Measurements from ENCODE around the gene FAM217A.
A peak's percentile ranks its signal among the peaks of the same experiment; 100 is the strongest.

The FAM217A gene

DNA sequence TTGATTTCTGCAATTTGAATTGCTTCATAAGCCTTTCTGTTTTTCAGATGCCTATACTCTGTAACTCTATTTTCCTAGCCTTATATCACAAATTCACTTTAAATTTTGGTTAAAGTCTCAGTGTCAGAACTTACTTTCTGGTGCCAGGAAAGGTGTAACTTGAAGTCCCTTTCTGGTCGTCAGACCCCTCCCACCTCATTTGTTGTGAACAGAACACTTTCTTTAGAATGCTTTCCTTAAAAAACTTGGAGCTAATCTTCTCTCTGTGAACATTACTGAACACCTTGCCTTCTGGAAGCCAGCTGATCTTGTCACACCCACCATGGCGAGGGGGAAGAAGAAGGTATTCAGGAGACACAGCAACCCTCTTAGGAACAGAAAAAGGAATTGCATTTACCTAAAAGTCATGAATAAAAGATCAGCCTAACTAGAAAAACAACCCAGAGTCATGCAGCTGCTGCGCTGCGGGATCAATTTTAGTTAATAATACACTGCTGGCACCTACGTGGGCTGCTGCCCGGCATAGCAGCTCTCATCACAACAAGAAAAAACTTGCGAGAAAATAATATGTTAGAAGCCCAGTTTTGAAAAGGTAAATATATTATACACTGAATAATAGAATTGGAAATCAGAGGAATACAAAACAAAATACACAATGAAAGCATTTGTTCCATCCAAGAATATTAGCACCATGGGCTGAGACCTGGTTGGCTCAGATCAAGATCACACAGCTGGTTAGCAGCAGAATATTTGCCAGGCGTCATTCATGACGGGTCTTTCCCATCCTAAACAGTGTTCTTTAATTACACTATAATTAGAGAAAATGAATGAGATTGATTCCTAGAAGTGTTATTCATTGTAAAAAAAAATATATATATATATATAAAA, 5.8 kb upstream of the FAM217A start:
- DNase-seq, result no peak

DNA sequence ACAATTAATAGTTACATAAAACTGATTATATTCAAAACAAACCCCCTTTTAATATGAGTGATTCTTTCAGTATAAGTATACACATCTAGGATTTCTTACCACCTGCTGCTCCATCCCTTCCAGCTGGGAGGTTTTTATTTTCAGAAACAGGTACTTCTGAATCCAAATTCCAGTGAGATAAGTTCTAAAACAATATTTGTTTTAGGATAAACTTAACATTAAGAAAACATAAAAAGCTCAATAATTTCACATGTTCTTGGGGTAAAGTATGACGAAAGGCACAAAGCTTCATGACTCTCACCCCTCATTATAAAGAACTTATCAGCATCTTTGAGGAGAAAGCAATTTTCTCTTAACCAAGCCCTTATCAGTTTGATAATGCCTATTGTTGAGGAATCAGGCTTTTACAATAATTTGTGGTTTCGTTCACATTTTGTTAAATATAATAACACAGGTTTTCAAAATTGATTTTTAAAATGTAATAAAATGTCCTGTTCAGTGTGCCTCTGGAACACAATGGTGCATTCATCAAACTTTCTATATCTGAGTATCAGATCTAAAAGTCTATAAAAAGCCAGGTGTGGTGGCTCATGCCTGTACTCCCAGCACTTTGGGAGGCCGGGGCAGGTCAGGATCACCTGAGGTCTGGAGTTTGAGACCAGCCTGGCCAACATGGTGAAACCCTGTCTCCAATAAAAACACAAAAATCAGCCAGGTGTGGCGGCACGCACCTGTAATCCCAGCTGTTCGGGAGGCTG, 4.3 kb downstream of the FAM217A start:
- DNase-seq, result no peak

DNA sequence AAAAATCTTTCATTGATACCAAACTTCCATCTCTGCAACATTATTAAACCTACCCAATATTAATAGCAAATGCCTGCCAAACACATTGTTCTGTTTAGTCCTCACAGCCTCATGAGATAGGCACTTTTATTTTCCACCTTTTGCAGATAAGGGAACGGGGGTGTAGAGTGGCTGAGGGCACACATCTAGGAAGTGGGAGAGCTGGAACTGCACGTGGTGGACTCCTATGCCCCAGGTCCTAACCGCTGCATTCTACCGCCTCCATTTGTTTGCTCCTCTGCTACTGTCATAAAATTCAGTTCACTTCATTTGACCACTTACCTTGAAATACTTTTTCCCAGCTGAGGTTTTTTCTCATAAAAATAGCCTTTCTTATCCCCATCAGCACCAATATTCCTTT, 7.6 kb downstream of the FAM217A start:
- DNase-seq, result no peak

DNA sequence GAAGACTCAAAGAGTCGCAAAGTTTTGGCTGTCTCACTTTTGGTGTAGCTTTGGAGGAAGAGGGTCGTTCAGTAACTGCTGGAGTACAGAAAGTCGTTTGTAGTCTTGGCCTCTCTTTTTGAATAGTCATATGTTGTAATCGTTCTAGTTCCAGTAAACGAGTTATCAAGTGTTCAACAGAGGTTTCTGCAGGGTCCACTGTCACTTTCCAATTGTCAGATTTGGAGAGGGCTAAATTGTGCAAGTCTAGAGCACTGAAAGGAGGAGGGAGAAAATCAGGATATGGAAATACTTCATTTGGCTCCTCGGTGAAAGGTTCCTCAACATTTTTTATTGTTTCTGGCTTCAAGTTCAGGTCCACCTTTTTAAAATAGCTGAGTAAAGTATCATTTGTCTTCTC, 9.7 kb downstream of the FAM217A start:
- DNase-seq, result no peak

DNA sequence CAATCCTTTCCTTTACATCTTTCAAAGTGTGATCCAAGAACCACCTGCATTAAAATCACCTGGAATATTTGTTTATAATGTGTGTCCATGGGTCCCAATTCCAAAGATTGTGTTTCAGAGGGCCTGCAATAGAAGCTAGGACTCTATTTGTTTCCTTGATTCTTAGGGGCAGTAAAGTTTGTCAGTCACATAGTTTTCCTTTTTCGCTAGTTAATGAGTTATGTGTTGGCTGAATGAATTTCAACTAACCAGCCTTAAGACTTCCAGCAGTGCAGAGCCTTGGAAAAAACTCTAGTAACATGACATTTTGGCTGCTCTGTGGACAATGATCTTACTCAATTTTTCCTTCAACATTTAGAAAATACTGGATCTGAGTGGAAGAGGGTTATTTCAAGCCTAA, 11.3 kb downstream of the FAM217A start:
- no peak for DNase-seq

DNA sequence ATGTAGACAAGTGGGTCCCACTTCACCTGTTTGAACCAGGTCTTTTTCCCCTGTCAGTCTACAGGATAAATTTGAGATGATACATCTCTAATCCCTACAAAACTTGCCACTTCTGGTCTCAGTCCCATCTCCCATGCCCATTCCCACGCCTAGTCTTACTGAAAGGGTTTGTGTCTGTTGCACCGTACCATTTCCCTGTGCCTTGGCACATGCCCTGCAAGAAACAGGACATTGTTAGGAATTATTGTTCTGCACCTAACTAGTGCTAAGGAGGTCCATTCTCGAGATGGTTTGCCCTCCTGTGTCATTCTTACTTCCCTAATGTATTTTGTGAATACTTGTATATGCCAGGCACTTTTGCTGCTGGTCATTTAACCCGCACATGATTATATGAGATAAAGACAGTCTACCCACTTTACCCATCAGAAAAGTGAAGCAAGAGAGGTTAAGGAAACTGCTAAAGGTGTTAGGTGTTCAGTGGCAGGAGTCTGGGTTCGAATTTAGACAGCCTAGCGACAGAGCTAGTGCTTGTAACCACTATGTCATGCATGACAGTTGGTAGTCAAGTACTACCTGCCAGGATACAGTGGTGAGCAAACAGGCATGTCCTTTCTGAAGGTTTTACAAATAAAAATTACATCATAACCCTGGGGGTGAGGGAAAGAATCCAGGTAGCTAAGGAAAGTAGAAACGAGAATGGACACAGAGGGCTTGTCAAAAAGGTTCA, 12.7 kb downstream of the FAM217A start:
- no peak for DNase-seq

DNA sequence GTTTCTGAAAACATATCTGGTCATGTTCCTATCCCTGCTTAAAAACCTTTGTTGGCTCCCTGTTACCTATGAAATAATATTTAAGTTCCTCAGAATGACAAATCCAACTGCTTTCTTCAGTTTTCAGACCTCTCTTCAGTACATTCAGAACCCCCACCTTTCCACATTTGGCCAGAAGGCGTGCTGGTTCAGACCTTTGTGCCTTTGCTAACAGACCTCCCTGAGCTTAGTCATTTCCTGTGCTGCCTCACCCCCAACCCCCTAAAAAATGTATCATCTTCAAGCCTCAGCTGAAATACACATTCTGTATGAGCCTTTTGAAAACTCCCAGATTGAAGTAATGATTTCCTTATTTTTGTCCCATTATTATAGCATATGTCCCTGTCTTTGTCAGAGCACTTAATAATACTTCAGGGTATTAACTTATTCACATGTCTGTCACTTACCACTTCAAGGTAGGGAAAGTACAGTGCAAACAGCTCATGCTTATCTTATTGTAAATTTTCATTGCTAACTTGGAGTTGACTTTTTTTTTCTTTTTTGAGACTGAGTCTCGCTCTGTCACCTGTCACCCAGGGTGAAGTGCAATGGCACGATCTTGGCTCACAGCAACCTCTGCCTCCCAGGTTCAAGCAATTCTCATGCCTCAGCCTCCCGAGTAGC, 19.7 kb downstream of the FAM217A start:
- DNase-seq, result peak; percentile 60

DNA sequence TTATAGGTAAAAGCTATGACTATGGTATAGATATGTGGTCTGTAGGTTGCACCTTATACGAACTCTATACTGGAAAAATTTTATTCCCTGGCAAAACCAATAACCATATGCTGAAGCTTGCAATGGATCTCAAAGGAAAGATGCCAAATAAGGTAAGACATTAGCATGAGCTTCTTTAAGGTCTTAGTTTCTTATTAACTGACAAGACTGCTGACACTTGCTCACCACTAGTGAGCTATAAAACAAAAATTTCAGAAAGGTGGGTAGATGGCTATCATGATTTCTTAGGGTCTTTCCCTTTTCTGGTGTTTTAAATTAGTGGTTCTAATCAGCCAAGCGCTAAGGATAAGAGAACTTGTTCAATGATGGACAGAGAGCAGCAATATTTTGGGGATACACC, 21.9 kb downstream of the FAM217A start:
- DNase-seq, result no peak

DNA sequence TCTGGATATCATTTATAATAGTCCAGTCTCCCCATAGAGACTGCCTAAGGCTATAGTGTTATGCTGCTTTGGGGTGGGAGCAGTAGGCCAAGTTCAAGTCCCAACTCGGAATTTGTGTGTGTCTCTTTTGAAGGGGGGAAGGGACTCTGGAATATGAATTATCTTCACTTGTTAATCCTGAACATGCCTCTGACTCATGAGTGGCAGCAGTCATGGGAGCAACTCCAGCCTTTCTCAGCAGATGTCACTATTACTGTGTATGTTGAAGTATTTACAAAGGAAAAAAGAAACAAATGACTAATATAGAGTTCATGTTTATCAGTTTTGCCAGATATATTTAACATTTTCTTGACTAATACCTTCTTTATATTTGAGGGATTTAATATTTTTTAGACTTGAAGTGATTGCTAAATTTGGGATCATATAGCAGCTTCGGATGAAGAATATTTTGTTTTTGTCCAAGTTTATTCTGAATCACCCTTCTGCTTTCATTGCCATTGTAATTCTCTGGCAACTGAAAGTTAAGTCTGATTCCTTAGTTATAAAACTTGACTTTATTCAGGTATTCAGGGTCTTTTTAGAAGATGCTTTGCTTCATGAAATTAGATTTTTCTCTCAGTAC, 23.4 kb downstream of the FAM217A start:
- no peak for DNase-seq

DNA sequence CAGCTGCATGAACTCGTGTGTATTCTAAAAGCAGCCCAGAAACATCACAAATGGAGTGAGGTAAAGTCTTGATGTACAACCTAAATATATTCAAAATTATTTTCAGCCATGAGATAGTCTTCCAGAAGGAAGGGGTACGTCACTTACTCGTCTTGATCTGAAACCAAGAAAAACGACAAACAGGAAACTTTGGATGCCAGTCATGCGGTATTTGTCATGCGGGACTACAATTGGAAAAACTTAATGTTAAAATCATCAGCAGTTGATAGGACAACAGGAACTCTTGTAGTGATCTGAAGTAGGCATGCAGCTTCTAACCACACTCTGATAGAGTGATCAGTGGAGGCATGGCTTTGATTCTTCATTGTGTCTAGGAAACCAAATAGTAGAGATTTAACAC, 29.7 kb downstream of the FAM217A start:
- DNase-seq, result no peak

DNA sequence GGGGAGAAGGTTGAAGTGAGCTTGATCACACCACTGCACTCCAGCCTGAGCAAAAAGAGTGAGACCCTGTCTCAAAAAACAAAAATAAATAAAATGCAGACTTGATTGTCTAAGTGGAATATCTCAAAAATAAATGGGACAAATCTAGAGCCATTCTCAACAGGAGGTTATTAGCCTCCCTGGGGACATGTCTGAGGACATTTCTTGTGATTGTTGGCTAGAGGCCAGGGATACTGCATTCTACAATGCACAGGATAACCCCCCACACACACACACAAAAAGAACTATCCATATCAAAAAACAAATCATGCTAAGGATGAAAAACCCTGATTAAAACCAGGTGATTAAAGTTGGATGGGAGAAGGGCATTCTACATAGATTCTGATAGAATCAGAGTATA, 37.5 kb downstream of the FAM217A start:
- no peak for DNase-seq

DNA sequence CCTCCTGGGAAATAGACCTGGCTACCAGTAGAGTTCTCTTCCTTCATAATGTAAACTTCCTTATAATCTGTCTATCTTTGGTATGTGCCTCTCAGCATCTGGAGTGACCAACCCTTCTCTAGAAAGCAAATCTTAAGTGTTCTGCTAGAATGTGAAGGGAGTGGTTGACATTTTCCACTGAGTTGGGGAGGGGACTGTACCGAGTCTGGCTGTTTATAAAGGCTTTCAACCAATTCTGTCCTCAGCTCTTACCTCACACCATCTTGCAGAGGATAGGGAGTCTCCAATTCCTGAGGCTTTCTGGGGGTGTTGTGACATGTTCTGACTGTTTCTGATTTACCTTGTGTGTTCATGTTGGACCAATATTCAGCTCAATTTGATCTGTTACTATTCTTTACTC, 39.6 kb downstream of the FAM217A start:
- DNase-seq, result no peak

DNA sequence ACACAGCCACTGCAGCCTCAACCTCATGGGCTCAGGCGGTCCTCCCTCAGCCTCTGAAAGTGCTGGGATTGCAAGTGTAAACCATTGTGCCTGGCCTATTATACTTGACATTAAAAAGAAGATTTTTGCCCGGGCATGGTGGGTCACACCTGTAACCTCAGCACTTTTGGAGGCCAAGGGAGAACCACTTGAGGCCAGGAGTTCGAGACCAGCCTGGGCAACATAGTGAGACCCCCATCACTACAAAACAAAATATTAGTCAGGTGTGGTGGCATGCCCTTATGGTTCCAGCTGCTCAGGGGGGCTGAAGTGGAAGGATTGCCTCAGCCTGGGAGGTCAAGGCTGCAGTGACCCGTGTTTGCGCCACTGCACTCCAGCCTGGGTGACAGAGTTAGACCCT, 42.4 kb downstream of the FAM217A start:
- DNase-seq, result no peak

DNA sequence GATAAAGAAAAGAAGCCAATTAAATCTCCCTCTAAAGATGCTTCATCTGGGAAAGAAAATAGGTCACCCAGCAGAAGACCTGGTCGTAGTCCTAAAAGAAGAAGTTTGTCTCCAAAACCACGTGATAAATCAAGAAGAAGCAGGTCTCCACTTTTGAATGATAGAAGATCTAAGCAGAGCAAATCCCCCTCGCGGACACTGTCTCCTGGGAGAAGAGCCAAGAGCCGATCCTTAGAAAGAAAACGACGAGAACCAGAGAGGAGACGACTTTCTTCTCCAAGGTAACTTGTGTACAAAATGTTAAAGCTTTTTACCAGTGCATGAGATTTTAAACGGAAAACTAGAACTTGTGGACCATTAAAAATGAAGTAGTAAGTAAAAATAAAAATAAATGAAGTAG, 46.5 kb downstream of the FAM217A start:
- no peak for DNase-seq

DNA sequence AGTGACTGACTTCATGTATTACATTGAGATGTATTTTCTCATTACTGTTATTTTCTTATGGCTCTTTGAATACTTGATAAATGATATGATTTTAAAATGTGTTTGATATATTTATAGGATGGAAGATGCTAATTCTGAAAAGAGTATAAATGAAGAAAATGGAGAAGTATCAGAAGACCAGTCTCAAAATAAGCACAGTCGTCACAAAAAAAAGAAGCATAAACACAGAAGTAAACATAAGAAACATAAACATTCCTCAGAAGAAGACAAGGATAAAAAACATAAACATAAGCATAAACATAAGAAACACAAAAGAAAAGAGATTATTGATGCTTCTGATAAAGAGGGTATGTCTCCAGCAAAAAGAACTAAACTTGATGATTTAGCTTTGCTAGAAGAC, 47.5 kb downstream of the FAM217A start:
- DNase-seq, result no peak

DNA sequence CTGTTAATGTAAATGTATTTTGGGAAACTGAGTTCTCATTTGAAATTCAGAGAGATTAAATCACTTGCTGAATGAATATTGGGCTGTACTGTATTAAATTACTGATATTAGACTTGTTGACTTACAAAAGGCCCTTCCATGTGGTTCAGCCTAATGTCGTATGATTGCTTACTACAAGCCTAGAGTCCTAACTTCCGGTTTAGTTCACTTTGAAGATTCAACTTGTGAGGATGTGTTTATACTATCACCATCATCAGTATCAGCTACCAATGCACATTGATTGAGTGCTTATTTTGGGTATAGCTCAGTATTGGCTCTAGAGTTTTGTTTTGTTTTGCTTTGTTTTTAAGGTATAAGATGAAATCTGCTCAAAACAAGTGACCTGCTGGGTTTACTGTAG, 48.3 kb downstream of the FAM217A start:
- no peak for DNase-seq

DNA sequence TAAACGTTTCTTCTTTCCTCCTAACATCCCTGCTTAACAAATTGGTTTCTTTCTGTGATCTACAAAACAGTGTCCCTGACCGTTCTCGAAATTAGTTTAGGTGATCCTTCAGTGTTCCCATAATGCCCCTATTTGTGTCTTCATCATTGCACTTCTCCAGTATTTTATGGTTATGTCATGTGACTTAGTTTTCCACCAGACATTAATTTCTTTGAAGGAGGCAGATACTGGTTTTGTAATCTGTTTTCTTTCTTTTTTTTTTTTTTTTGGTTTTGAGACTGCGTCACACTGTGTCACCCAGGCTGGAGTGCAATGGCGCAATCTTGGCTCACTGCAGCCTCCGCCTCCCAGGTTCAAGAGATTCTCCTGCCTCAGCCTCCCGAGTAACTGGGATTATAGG, 49.2 kb downstream of the FAM217A start:
- no peak for DNase-seq

DNA sequence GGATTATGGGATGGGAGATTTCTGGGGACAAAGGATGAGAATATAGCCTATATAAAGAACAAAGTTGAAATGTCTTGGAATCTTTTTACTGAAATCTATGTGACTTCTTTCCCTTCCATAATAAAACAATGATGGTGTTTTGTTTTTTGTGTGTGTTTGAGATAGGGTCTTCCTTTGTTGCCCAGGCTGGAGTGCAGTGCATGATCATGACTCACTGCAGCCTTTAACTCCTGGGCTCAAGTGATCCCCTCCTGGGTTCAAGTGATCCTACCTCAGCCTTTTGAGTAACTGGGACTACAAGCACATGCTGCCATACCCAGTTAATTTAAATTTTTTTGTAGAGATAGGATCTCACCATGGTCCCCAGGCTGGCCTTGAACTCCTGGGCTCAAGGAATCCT, 50.9 kb downstream of the FAM217A start:
- no peak for DNase-seq

DNA sequence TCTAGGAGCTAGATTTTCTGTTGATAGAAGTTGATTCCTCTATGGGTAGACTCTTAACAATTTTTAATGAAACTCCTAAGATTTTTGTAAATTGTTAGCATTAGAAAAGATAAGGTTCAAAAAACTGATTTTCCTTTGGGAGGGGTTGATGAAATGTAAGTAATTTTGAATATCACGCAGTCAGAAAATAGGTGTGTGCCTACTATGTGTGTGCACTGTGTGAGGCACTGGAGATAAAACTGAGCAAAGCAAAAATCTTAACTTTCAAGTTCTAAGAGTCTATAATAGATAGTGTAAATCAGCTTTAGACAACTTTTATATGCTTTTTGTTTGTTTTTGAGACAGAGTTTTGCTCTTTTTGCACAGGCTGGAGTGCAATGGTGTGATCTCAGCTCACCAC, 53.3 kb downstream of the FAM217A start:
- DNase-seq, result no peak

DNA sequence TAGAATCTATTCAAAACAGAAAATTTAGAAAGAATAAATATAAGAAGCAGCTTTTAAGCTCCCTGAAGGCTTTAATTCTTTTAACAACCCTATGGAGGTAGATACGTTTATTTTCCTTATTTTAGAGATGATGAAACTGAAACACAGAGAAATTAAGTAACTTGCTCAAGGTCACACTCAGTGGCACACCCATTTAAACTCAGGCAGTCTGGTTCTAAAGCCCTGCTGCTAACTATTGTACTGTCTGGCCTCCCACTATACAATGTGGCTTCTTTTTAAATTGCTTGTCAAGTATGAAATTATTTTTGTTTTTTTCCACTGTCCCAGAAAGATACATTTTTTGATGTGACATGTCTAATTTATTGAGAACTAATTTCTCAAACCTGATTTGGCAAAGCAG, 55.7 kb downstream of the FAM217A start:
- DNase-seq, result no peak

DNA sequence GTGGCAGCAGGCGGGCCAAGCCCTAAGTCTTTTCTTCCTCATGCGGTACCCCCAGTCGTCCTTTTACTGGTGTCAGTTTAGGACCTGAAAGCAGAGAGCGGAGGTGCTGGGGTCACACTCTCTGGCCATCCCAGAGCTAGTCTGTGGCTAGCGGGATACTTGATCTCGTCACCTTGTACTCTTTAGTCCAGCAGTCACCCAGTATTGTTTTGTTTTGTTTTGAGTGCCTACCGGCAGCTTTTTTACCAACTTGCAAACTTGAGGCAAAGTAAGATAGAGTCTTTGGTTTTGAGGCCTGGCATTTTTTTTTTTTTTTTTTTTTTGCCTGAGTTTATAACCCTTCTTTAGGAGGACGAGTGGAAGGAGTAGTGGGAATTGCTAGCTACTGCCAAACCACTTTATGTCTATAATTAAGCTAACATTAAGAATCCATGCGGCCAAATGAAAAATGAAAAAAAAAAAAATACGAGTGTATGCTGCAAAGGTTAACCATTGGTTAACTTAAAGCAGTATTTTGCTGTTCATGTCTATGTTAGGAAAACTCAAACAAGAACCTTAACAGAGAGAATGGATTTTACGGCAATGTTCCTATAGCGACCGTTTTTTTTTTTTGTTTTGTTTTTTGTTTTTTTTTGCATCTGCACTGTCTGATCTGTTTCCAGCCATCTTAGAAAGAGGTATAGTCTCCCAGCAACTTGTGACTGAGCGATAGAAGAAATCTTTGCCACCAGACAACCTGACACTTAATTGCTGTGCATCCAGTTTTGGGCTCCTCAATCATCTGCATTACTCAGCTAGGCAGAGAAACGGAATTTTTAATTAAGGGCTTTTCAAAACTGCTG, 56.9 kb downstream of the FAM217A start:
- DNase-seq, result no peak
